ENCODE measurements around the gene SIGLEC10.
"Not testable (repeated sequence)": the region's sequence is repeated elsewhere in the genome, so short reads cannot be mapped to it uniquely, and the experiment has no call there.

SIGLEC10 gene

GRCh38 chr19:51440052-51440451 is 22.6 kb upstream of the SIGLEC10 start:
- DNase-seq (ENCODE audit: low read depth), result no peak

- DNase-seq (ENCODE audit: low read depth), result no peak
These were observed 21.6 kb upstream of the SIGLEC10 start for GRCh38 chr19:51439021-51439465.

GRCh38 chr19:51434456-51434855 is 17.0 kb upstream of the SIGLEC10 start:
- DNase-seq (ENCODE audit: low read depth), result no peak

GRCh38 chr19:51433043-51433442 is 15.6 kb upstream of the SIGLEC10 start:
- no peak for DNase-seq (ENCODE audit: low read depth)

GRCh38 chr19:51431124-51431523 is 13.7 kb upstream of the SIGLEC10 start:
- DNase-seq (ENCODE audit: low read depth), result no peak

- no peak for DNase-seq (ENCODE audit: low read depth)
These were observed 12.8 kb upstream of the SIGLEC10 start for GRCh38 chr19:51430221-51430620.

GRCh38 chr19:51427201-51427600 is 9.8 kb upstream of the SIGLEC10 start:
- no peak for DNase-seq (ENCODE audit: low read depth)

GRCh38 chr19:51422053-51422448 is 4.6 kb upstream of the SIGLEC10 start:
- DNase-seq (ENCODE audit: low read depth), result peak; percentile 92

- no peak for DNase-seq (ENCODE audit: low read depth)
These were observed 4.0 kb upstream of the SIGLEC10 start for GRCh38 chr19:51421229-51422052.

- not testable (repeated sequence) for DNase-seq (ENCODE audit: low read depth)
These were observed 3.1 kb upstream of the SIGLEC10 start for GRCh38 chr19:51420511-51420910.

- DNase-seq (ENCODE audit: low read depth), result no peak
These were observed 1.3 kb upstream of the SIGLEC10 start for GRCh38 chr19:51418707-51419106.

- DNase-seq (ENCODE audit: low read depth), result no peak
These were observed 342 bp upstream of the SIGLEC10 start for GRCh38 chr19:51417810-51418157.

- DNase-seq (ENCODE audit: low read depth), result not testable (repeated sequence)
These were observed 1.0 kb downstream of the SIGLEC10 start for GRCh38 chr19:51416422-51416821.

- no peak for DNase-seq (ENCODE audit: low read depth)
These were observed 2.3 kb downstream of the SIGLEC10 start for GRCh38 chr19:51415187-51415586.

- no peak for DNase-seq (ENCODE audit: low read depth)
These were observed 6.3 kb downstream of the SIGLEC10 start for GRCh38 chr19:51410950-51411748.

GRCh38 chr19:51407511-51408131 is 9.8 kb downstream of the SIGLEC10 start:
- no peak for DNase-seq (ENCODE audit: low read depth)

- DNase-seq (ENCODE audit: low read depth), result no peak
These were observed 15.3 kb downstream of the SIGLEC10 start for GRCh38 chr19:51402117-51402516.

- not testable (repeated sequence) for DNase-seq (ENCODE audit: low read depth)
These were observed 17.5 kb downstream of the SIGLEC10 start for GRCh38 chr19:51399936-51400335.

- no peak for DNase-seq (ENCODE audit: low read depth)
These were observed 18.2 kb downstream of the SIGLEC10 start for GRCh38 chr19:51399231-51399630.

- no peak for DNase-seq (ENCODE audit: low read depth)
These were observed 19.2 kb downstream of the SIGLEC10 start for GRCh38 chr19:51398096-51398704.

- DNase-seq (ENCODE audit: low read depth), result not testable (repeated sequence)
These were observed 20.0 kb downstream of the SIGLEC10 start for GRCh38 chr19:51397453-51397852.

GRCh38 chr19:51396175-51396574 is 21.3 kb downstream of the SIGLEC10 start:
- no peak for DNase-seq (ENCODE audit: low read depth)

All from stimulated activated CD8-positive, alpha-beta memory T cell treated with anti-CD3 and anti-CD28 coated beads, Interleukin-7, amount 100 ng/mL, for 24 hours (primary cell).